B cell (primary cell): Measurements from ENCODE around the gene ITCH. TPM values are rescaled to one million over a fixed set of nuclear protein-coding genes. Genes with fewer than 3 reads are reported as not detected.

Source experiments
- ATAC-seq: fragments of 200-7000 bp; cut with Tn5 transposase; one replicate; pipeline ENCODE4 v1.10.0; 2021; ENCODE audit warnings: low read depth, mild to moderate bottlenecking, moderate number of reproducible peaks, moderate library complexity
- CTCF ChIA-PET: fragments of 350-600 bp; sonication (Branson Sonifier 250); formaldehyde crosslinking; loops from one replicate; lab custom pipeline; 2021; ENCODE audit warnings: antibody characterized with exemption, inconsistent platforms; lab: Charles Lee
- POLR2A ChIA-PET: fragments of 350-600 bp; sonication (Branson Sonifier 250); formaldehyde crosslinking; loops from one replicate; lab custom pipeline; 2021; ENCODE audit warnings: antibody characterized with exemption; lab: Charles Lee
- DNase-seq: peaks from one replicate; pipeline ENCODE4 v3.0.0; 2013
- H2AFZ ChIP-seq: 2 replicates; pipeline ENCODE4 v1.6.1; 2012; ENCODE audit warnings: mild to moderate bottlenecking, low read depth, low read length; ENCODE audit not compliant: insufficient read depth, poor library complexity, severe bottlenecking
- H3K27ac ChIP-seq, 2 donors: 1 replicate in 1 of 2; 2 replicates in 1 of 2; pipeline ENCODE4 v1.5.1; 2012 to 2013; ENCODE audit warnings: low read length in 2 of 2, mild to moderate bottlenecking in 2 of 2, moderate library complexity in 1 of 2
- H3K27me3 ChIP-seq, 4 experiments: fragments of 200-600 bp in 1 of 4; sonication (generic) in 1 of 4; replicated peaks in 1 of 4; 1 replicate in 2 of 4; 2 replicates in 2 of 4; pipeline versions ENCODE4 v1.6.1 to v1.7.0; 2013 to 2016; ENCODE audit warnings: low read length in 3 of 4, mild to moderate bottlenecking in 2 of 4, mixed read lengths in 1 of 4, moderate library complexity in 1 of 4; ENCODE audit not compliant: insufficient read depth in 4 of 4, control insufficient read depth in 3 of 4; ENCODE audit errors: control extremely low read depth in 1 of 4
- H3K36me3 ChIP-seq, 2 experiments: replicated peaks in 1 of 2; 1 replicate in 1 of 2; 2 replicates in 1 of 2; pipeline versions ENCODE4 v1.6.1 to v1.7.1; 2013; ENCODE audit warnings: low read length in 1 of 2; ENCODE audit not compliant: insufficient read depth in 2 of 2, control insufficient read depth in 1 of 2; ENCODE audit errors: control extremely low read depth in 1 of 2, extremely low read depth in 1 of 2
- H3K4me1 ChIP-seq, 2 donors: fragments of 200-600 bp in 1 of 2; sonication (generic) in 1 of 2; 1 replicate in 1 of 2; 2 replicates in 1 of 2; pipeline versions ENCODE4 v1.5.1 to v1.6.1; 2013 to 2017; ENCODE audit warnings: low read length in 2 of 2; ENCODE audit not compliant: control insufficient read depth in 2 of 2, insufficient read depth in 2 of 2
- H3K4me2 ChIP-seq: replicated peaks from 2 replicates; pipeline ENCODE3; 2012; ENCODE audit warnings: mild to moderate bottlenecking, low read depth, low read length; ENCODE audit not compliant: poor library complexity, severe bottlenecking
- H3K4me3 ChIP-seq, 5 experiments: fragments of 200-600 bp in 1 of 5; sonication (generic) in 1 of 5; 1 replicate in 3 of 5; 2 replicates in 2 of 5; pipeline versions ENCODE4 v1.5.1 to v1.7.0; 2011 to 2016; ENCODE audit warnings: low read length in 4 of 5, mild to moderate bottlenecking in 4 of 5, low read depth in 2 of 5, control low read depth in 1 of 5, moderate library complexity in 1 of 5; ENCODE audit not compliant: insufficient read depth in 1 of 5; ENCODE audit errors: control extremely low read depth in 1 of 5, extremely low read depth in 1 of 5
- H3K79me2 ChIP-seq: fragments of 200-600 bp; sonication (generic); one replicate; pipeline ENCODE4 v1.6.0; 2016; ENCODE audit warnings: low read length; ENCODE audit not compliant: control insufficient read depth, insufficient read depth
- H3K9ac ChIP-seq: fragments of 200-600 bp; sonication (generic); 2 replicates; pipeline ENCODE4 v1.6.1; 2017; ENCODE audit warnings: mild to moderate bottlenecking, low read length, moderate library complexity
- H3K9me3 ChIP-seq, 3 donors: one replicate each; pipeline versions ENCODE4 v1.6.1 to v1.7.1; 2013; ENCODE audit warnings: low read length in 2 of 3; ENCODE audit not compliant: control insufficient read depth in 2 of 3, insufficient read depth in 1 of 3; ENCODE audit errors: control extremely low read depth in 1 of 3
- H4K20me1 ChIP-seq: 2 replicates; pipeline ENCODE4 v1.6.0; 2012; ENCODE audit warnings: mild to moderate bottlenecking, low read length; ENCODE audit not compliant: insufficient read depth, control insufficient read depth, poor library complexity, severe bottlenecking
- H3K27ac Mint-ChIP-seq: one replicate; pipeline ENCODE4 v1.8.0; 2021; ENCODE audit warnings: mixed read lengths
- H3K27me3 Mint-ChIP-seq: one replicate; pipeline ENCODE4 v1.8.0; 2021; ENCODE audit warnings: mixed read lengths
- H3K4me1 Mint-ChIP-seq: one replicate; pipeline ENCODE4 v1.8.0; 2021; ENCODE audit warnings: mixed read lengths
- H3K4me3 Mint-ChIP-seq: one replicate; pipeline ENCODE4 v1.8.0; 2021; ENCODE audit warnings: mixed read lengths
- H3K9me3 Mint-ChIP-seq: one replicate; pipeline ENCODE4 v1.8.0; 2022; ENCODE audit warnings: mixed read lengths; ENCODE audit not compliant: insufficient read depth
- EZH2 ChIP-seq: IDR thresholded peaks from 2 replicates; pipeline ENCODE4 v1.6.1; 2012; ENCODE audit warnings: borderline replicate concordance, low read depth, mild to moderate bottlenecking, moderate library complexity, low read length; ENCODE audit not compliant: insufficient read depth, poor library complexity, severe bottlenecking
- WGBS: methylation state at CpG from one replicate; pipeline ENCODE4 v1.1.5; 2013; ENCODE audit warnings: missing lambda C conversion rate; ENCODE audit not compliant: insufficient coverage; 5-methylcytosine and 5-hydroxymethylcytosine counted together
- intact Hi-C: fragments of 100-400 bp; cut with micrococcal nuclease; formaldehyde crosslinking; loops from one replicate; pipeline ENCODE4 v1.10.0; 2022
- polyA plus RNA-seq: library from polyadenylated mRNA; depleted of rRNA; stranded (reverse); fragments of >200 nt; gene quantifications from 2 replicates; pipeline ENCODE4 v1.2.3, GENCODE V29; 2012
- total RNA-seq, 2 donors: library from RNA; stranded (reverse); fragments of 120-200 nt in 1 of 2; gene quantifications; 1 replicate in 1 of 2; 2 replicates in 1 of 2; pipeline versions ENCODE4 v1.2.3 to v1.2.4, GENCODE V29; 2013 to 2022
- TF ChIP-seq, protein P1 (sequence below): fragments of 200-600 bp; IDR thresholded peaks from one replicate; pipeline ENCODE4 v1.8.0; 2022; ENCODE audit warnings: antibody characterized with exemption, mild to moderate bottlenecking

ITCH gene
- total and polyA plus RNA-seq, 2 donors (not counting 1 experiment from before 2014, with no cell fraction given): 10.0 to 110 TPM

- Histone ChIP-seq H2AFZ (no peak overlapping the region), H3K27me3 (no peaks in the 10 kb centered on the region), H3K4me2 (no peak overlapping the region), H3K36me3 (peaks cover 6 to 85% of the 10 kb centered on the region in 2 experiments), H3K27ac (no peak overlapping the region), H3K9ac (no peak overlapping the region), H3K4me3 (no peak overlapping the region), H4K20me1 (peaks cover 64% of the 10 kb centered on the region), H3K79me2 (peaks cover 48% of the 10 kb centered on the region), H3K9me3 (no peaks in the 10 kb centered on the region), H3K4me1 (no peaks in the 10 kb centered on the region)
- no peak for ATAC-seq
- no peak overlapping the region for H3K4me3 Mint-ChIP-seq
- peaks cover 2% of the 10 kb centered on the region for H3K4me1 Mint-ChIP-seq
- ChIA-PET CTCF (interaction anchor here (1.4 kb wide), 1 partner anchor 9 kb away, joined by 4 read pairs; no protein-coding TSS in a partner anchor), POLR2A (interaction anchor here (0.6 kb wide), 1 partner anchor 218 kb away, joined by 8 read pairs; no protein-coding TSS in a partner anchor)
- intact Hi-C loops: no loop called here
- no peaks in the 10 kb centered on the region for H3K9me3 Mint-ChIP-seq
- no peak for TF ChIP-seq EZH2
- TF ChIP-seq, protein P1, sequence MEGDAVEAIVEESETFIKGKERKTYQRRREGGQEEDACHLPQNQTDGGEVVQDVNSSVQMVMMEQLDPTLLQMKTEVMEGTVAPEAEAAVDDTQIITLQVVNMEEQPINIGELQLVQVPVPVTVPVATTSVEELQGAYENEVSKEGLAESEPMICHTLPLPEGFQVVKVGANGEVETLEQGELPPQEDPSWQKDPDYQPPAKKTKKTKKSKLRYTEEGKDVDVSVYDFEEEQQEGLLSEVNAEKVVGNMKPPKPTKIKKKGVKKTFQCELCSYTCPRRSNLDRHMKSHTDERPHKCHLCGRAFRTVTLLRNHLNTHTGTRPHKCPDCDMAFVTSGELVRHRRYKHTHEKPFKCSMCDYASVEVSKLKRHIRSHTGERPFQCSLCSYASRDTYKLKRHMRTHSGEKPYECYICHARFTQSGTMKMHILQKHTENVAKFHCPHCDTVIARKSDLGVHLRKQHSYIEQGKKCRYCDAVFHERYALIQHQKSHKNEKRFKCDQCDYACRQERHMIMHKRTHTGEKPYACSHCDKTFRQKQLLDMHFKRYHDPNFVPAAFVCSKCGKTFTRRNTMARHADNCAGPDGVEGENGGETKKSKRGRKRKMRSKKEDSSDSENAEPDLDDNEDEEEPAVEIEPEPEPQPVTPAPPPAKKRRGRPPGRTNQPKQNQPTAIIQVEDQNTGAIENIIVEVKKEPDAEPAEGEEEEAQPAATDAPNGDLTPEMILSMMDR: no peak
- H3K27ac Mint-ChIP-seq: no peak overlapping the region
- no peaks in the 10 kb centered on the region for H3K27me3 Mint-ChIP-seq
- DNase-seq: no peak
- WGBS: 98% methylated on average over 3 of the region's 3 CpGs
These were observed 166.7 kb downstream of the ITCH start for GRCh38 chr20:34529742-34530141.

DNA sequence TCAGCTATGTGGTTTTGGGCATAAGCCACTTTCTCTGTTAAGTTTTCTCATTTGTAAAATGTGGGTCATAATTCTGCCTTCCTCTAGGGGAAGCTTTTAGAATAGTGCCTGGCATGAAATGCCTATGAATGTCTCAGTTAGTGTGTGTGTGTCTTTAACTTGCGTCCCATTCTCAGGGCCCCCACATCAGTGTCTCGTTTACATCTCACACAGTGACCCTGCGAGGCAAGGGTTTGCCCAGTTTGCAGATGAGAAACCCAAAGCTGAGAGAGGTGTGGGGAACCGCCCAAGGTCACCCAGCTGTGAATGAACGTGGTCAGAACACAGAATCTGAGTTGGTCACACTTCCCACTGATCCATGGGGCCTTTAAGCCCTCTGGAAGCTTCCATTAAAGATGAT is 167.3 kb downstream of the ITCH start:
- Histone ChIP-seq H3K4me1 (no peaks in the 10 kb centered on the region), H3K27me3 (no peaks in the 10 kb centered on the region), H3K4me3 (no peak overlapping the region), H3K36me3 (peaks cover 6 to 87% of the 10 kb centered on the region in 2 experiments), H4K20me1 (peaks cover 58% of the 10 kb centered on the region), H3K4me2 (no peak overlapping the region), H2AFZ (no peak overlapping the region), H3K27ac (no peak overlapping the region), H3K9me3 (no peaks in the 10 kb centered on the region), H3K79me2 (peaks cover 42% of the 10 kb centered on the region), H3K9ac (no peak overlapping the region)
- TF ChIP-seq EZH2: no peak
- TF ChIP-seq, protein P1: no peak
- ATAC-seq (no peak), DNase-seq (no peak)
- 90% methylated on average over 2 of the region's 5 CpGs for WGBS
- Mint-ChIP-seq H3K27me3 (no peaks in the 10 kb centered on the region), H3K27ac (no peak overlapping the region), H3K9me3 (no peaks in the 10 kb centered on the region), H3K4me1 (peaks cover 2% of the 10 kb centered on the region), H3K4me3 (no peak overlapping the region)
- ChIA-PET CTCF (interaction anchor here (1.1 to 1.4 kb wide), 3 partner anchors 8 to 240 kb away, joined by 4 read pairs; no protein-coding TSS in a partner anchor), POLR2A (interaction anchor here (0.6 kb wide), 1 partner anchor 218 kb away, joined by 8 read pairs; no protein-coding TSS in a partner anchor)
- intact Hi-C loops: no loop called here
